Measurements from ENCODE around the gene ALAD. TPM values are rescaled to one million over a fixed set of nuclear protein-coding genes. Genes with fewer than 3 reads are reported as not detected.

ALAD gene
- total and polyA plus RNA-seq, 2 of the 13 experiments (the other 11 are each of a cell fraction or from before 2014, with no cell fraction given) = 21.8 to 30.1 TPM

- TF ChIP-seq RERE (CRISPR knock-in tag; IDR thresholded peaks at IDR 0.05; ENCODE audit: low read depth) (no peak), ZBTB8A (CRISPR knock-in tag; IDR thresholded peaks at IDR 0.05; ENCODE audit: borderline replicate concordance, low read depth) (no peak), LBX2 (CRISPR knock-in tag; IDR thresholded peaks at IDR 0.05; ENCODE audit: borderline replicate concordance) (peak; percentile 60; the same call in 1 of the 2 replicates), MNT (IDR thresholded peaks at IDR 0.05) (peak; percentile 40), ATM (IDR thresholded peaks at IDR 0.05; ENCODE audit: borderline replicate concordance) (no peak), RNF219 (CRISPR knock-in tag; IDR thresholded peaks at IDR 0.05) (no peak), ZBTB26 (CRISPR knock-in tag; IDR thresholded peaks at IDR 0.05; ENCODE audit: borderline replicate concordance) (no peak), SYNCRIP (IDR thresholded peaks at IDR 0.05; ENCODE audit: insufficient read depth, low read depth, low read length) (no peak), GABPB1 (CRISPR knock-in tag; IDR thresholded peaks at IDR 0.05) (peak; percentile 95)
- TF ChIP-seq, protein P1, sequence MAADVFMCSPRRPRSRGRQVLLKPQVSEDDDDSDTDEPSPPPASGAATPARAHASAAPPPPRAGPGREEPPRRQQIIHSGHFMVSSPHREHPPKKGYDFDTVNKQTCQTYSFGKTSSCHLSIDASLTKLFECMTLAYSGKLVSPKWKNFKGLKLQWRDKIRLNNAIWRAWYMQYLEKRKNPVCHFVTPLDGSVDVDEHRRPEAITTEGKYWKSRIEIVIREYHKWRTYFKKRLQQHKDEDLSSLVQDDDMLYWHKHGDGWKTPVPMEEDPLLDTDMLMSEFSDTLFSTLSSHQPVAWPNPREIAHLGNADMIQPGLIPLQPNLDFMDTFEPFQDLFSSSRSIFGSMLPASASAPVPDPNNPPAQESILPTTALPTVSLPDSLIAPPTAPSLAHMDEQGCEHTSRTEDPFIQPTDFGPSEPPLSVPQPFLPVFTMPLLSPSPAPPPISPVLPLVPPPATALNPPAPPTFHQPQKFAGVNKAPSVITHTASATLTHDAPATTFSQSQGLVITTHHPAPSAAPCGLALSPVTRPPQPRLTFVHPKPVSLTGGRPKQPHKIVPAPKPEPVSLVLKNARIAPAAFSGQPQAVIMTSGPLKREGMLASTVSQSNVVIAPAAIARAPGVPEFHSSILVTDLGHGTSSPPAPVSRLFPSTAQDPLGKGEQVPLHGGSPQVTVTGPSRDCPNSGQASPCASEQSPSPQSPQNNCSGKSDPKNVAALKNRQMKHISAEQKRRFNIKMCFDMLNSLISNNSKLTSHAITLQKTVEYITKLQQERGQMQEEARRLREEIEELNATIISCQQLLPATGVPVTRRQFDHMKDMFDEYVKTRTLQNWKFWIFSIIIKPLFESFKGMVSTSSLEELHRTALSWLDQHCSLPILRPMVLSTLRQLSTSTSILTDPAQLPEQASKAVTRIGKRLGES (CRISPR knock-in tag; IDR thresholded peaks at IDR 0.05; ENCODE audit: borderline replicate concordance) = peak; percentile 34; the same call in 1 of the 2 replicates
- TF ChIP-seq, protein P2, sequence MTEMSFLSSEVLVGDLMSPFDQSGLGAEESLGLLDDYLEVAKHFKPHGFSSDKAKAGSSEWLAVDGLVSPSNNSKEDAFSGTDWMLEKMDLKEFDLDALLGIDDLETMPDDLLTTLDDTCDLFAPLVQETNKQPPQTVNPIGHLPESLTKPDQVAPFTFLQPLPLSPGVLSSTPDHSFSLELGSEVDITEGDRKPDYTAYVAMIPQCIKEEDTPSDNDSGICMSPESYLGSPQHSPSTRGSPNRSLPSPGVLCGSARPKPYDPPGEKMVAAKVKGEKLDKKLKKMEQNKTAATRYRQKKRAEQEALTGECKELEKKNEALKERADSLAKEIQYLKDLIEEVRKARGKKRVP (CRISPR knock-in tag; IDR thresholded peaks at IDR 0.05) = no peak
Measured at GRCh38 chr9:113401027-113401792, at the start of gene ALAD (continued).

Measured in HepG2 (cell line).